Parathyroid adenoma (tissue), 2 donors: Measurements from ENCODE around the gene YIPF2.

Experiments
- H2AFZ ChIP-seq: fragments of 300-600 bp; sonication (generic); one replicate; pipeline ENCODE4 v1.7.0; 2017; ENCODE audit warnings: antibody characterized with exemption, mild to moderate bottlenecking
- H3K27ac ChIP-seq: fragments of 300-600 bp; sonication (generic); one replicate; pipeline ENCODE4 v1.7.0; 2017
- H3K27me3 ChIP-seq: fragments of 300-600 bp; sonication (generic); one replicate; pipeline ENCODE4 v1.7.0; 2017; ENCODE audit warnings: low read length; ENCODE audit not compliant: control insufficient read depth, insufficient read depth
- H3K36me3 ChIP-seq: fragments of 300-600 bp; sonication (generic); one replicate; pipeline ENCODE4 v1.7.0; 2017; ENCODE audit warnings: low read length; ENCODE audit not compliant: control insufficient read depth, insufficient read depth
- H3K4me1 ChIP-seq: fragments of 300-600 bp; sonication (generic); one replicate; pipeline ENCODE4 v1.7.0; 2017; ENCODE audit warnings: control low read depth
- H3K4me2 ChIP-seq: fragments of 300-600 bp; sonication (generic); one replicate; pipeline ENCODE4 v1.7.0; 2017; ENCODE audit warnings: low read length
- H3K4me3 ChIP-seq: fragments of 300-600 bp; sonication (generic); one replicate; pipeline ENCODE4 v1.7.0; 2017; ENCODE audit warnings: low read depth, low read length
- H3K79me2 ChIP-seq: fragments of 300-600 bp; sonication (generic); one replicate; pipeline ENCODE4 v1.7.0; 2017; ENCODE audit warnings: control low read depth
- H3K9ac ChIP-seq: fragments of 300-600 bp; sonication (generic); one replicate; pipeline ENCODE4 v1.7.0; 2017; ENCODE audit warnings: mild to moderate bottlenecking
- H3K9me3 ChIP-seq: fragments of 300-600 bp; sonication (generic); one replicate; pipeline ENCODE4 v1.7.0; 2017; ENCODE audit warnings: low read length; ENCODE audit not compliant: control insufficient read depth
- TF ChIP-seq, protein P1 (sequence below): fragments of 300-600 bp; sonication (generic); IDR thresholded peaks from one replicate; pipeline ENCODE4 v1.7.0; 2017; ENCODE audit warnings: antibody characterized with exemption, mild to moderate bottlenecking
- donor health status: primary hyperparathyroidism.

YIPF2 gene

GRCh38 chr19:10876459-10877240 lies 51.8 kb downstream of the YIPF2 start:
- no peak overlapping the region for H2AFZ ChIP-seq
- H3K36me3 ChIP-seq = no peaks in the 10 kb centered on the region
- H3K27ac ChIP-seq = no peak overlapping the region
- H3K9ac ChIP-seq = no peak overlapping the region
- no peak overlapping the region for H3K4me2 ChIP-seq
- no peaks in the 10 kb centered on the region for H3K9me3 ChIP-seq
- no peaks in the 10 kb centered on the region for H3K27me3 ChIP-seq
- H3K4me3 ChIP-seq = no peak overlapping the region
- peaks cover 2% of the 10 kb centered on the region for H3K4me1 ChIP-seq
- TF ChIP-seq, protein P1, sequence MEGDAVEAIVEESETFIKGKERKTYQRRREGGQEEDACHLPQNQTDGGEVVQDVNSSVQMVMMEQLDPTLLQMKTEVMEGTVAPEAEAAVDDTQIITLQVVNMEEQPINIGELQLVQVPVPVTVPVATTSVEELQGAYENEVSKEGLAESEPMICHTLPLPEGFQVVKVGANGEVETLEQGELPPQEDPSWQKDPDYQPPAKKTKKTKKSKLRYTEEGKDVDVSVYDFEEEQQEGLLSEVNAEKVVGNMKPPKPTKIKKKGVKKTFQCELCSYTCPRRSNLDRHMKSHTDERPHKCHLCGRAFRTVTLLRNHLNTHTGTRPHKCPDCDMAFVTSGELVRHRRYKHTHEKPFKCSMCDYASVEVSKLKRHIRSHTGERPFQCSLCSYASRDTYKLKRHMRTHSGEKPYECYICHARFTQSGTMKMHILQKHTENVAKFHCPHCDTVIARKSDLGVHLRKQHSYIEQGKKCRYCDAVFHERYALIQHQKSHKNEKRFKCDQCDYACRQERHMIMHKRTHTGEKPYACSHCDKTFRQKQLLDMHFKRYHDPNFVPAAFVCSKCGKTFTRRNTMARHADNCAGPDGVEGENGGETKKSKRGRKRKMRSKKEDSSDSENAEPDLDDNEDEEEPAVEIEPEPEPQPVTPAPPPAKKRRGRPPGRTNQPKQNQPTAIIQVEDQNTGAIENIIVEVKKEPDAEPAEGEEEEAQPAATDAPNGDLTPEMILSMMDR = no peak
- peaks cover 65% of the 10 kb centered on the region for H3K79me2 ChIP-seq

GRCh38 chr19:10874024-10874423 lies 54.4 kb downstream of the YIPF2 start:
- no peak overlapping the region for H3K9ac ChIP-seq
- no peak overlapping the region for H2AFZ ChIP-seq
- H3K36me3 ChIP-seq = no peaks in the 10 kb centered on the region
- no peak overlapping the region for H3K4me2 ChIP-seq
- no peaks in the 10 kb centered on the region for H3K9me3 ChIP-seq
- H3K4me1 ChIP-seq = no peaks in the 10 kb centered on the region
- TF ChIP-seq, protein P1 = no peak
- H3K4me3 ChIP-seq = no peak overlapping the region
- H3K27ac ChIP-seq = no peak overlapping the region
- H3K79me2 ChIP-seq = peaks cover 39% of the 10 kb centered on the region
- H3K27me3 ChIP-seq = no peaks in the 10 kb centered on the region

- TF ChIP-seq, protein P1 = no peak
- Histone ChIP-seq H3K4me1 (no peaks in the 10 kb centered on the region), H3K4me3 (peak overlapping the region; percentile 65), H3K27me3 (no peaks in the 10 kb centered on the region), H3K9me3 (no peaks in the 10 kb centered on the region), H2AFZ (peak overlapping the region; percentile 63), H3K9ac (no peak overlapping the region), H3K27ac (no peak overlapping the region), H3K4me2 (peak overlapping the region; percentile 77), H3K36me3 (no peaks in the 10 kb centered on the region), H3K79me2 (peaks cover 25% of the 10 kb centered on the region)
Observed at GRCh38 chr19:10872546-10873107, 55.8 kb downstream of the YIPF2 start.
